Regular cardiac myocyte (primary cell): ENCODE results near the gene PCAT7. TPM values are rescaled to one million over a fixed set of nuclear protein-coding genes. Genes with fewer than 3 reads are reported as not detected.

Experiments
- total RNA-seq: library from RNA; depleted of rRNA; stranded (reverse); fragments of >200 nt; gene quantifications from 2 replicates; pipeline ENCODE4 v1.2.3, GENCODE V29; 2014

PCAT7 gene
- not detected in 2 replicates for total RNA-seq

DNA sequence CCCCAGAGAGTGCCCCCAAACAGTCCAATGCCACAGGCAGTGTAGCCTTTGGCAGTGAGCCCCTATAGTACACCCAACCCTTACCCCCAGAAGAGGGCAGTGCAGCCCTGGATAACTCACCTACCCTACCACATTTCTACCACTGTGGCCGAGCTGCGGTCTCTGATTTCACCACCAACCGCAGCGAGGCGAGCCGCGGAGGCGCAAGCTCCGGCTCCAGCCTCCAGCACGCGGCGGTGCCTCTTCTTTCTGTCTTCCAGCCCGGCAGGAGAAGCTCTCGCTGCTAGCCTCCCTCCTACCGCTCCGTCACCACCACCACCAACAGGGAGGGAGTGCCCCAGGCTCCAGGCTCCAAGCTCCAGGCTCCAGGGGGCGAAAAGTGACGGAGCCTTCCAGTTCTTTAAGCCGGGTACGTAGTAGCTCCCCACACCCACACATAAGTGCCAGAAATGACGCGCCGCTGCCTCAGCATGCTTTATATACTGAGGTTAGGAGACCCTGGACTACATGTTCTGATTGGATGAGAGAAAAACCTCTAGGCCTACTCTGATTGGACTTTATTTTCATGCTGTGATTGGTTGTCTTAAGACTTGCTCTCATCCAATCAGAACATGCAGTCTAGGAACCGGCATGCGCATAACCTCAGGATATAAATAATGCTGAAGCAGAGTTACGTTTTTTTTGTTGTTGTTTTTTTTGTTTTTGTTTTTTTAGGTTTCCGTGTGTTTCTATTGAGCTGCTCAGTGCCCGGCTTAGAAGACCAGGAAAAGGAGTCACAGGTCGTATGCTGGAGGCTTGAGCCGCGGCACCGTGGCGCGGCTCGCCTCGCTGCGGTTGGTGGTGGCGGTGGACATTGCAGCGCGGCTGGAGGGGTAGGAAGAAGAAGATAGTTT is at the start of gene PCAT7:
Gene PCAT7, plus strand, starts transcription at position 645 of the 893 bp plus-strand sequence.

DNA sequence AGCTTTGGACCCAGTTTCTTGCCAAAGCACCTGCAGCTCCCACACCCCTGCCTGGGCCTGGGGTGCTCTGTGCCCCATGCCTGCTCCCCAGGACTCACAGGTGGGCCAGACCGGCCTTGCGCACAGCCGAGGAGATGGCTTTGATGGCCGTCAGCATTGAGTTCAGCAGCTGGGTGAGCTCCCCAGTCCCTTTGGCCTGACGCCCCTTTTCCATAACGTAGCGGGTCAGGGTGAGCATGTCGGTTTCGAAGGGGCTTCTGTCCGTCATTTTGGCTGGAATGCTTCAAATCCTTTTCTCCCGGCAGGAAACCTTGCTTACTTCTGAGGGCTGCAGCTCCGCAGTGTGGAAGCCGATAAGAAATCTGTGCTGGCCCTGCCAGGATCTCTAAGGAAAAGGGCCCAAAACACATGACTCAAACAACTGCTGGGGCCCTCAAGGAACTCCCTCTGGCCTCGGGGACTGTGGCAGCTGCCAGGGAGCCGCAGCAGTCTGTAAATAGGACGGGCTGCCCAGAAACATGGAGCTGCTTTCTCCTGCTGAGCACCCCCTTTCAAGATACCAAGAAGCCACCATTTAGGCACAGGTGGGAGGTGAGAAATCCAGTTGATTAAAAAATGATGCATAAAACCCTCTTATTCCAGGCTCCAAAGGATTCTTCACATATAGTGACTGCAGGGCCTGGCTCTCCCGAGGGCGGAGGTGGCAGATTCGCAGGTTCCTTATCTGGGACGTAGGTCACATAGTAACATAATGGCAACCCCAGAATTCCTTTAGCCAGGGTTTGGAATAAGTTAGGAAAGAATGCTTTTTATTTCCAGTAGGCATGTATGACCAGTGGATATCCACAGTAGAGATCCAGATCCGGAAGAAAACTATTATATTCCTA is 38.8 kb downstream of the PCAT7 start, which contains the start of gene FBP2:
Gene FBP2, minus strand, starts transcription at position 366 of the 887 bp plus-strand sequence. Its CDS starts 98 bp downstream, at position 268.

Other genes starting within 250 kb of the PCAT7 start
- not detected in 2 replicates for gene NUTM2F, start 226.4 kb upstream of the PCAT7 start, total RNA-seq
- gene FBP2, start 38.7 kb downstream of the PCAT7 start, total RNA-seq: not detected in 2 replicates
- not detected in 2 replicates for gene FBP1, start 84.4 kb downstream of the PCAT7 start, total RNA-seq
- gene AOPEP, start 171.6 kb downstream of the PCAT7 start, total RNA-seq: 84.9 and 182 TPM in 2 replicates